Muscle of leg (tissue), 11 donors: Measurements from ENCODE around the gene CAPSL. TPM values are rescaled to one million over a fixed set of nuclear protein-coding genes. Genes with fewer than 3 reads are reported as not detected.
"Not testable (repeated sequence)": the region's sequence is repeated elsewhere in the genome, so short reads cannot be mapped to it uniquely, and the experiment has no call there.

Experiments used
- DNase-seq: peaks from one replicate; pipeline ENCODE4 v3.0.0; 2013
- H3K27ac ChIP-seq: one replicate; pipeline ENCODE4 v1.5.1; 2013; ENCODE audit warnings: mild to moderate bottlenecking, low read length, control low read depth
- H3K27me3 ChIP-seq: one replicate; pipeline ENCODE4 v1.6.1; 2013; ENCODE audit warnings: low read length; ENCODE audit not compliant: control insufficient read depth, insufficient read depth
- H3K36me3 ChIP-seq: one replicate; pipeline ENCODE4 v1.6.1; 2013; ENCODE audit warnings: low read length; ENCODE audit not compliant: control insufficient read depth, insufficient read depth
- H3K4me1 ChIP-seq: one replicate; pipeline ENCODE4 v1.6.1; 2013; ENCODE audit warnings: low read length; ENCODE audit not compliant: control insufficient read depth, insufficient read depth
- H3K4me3 ChIP-seq: one replicate; pipeline ENCODE4 v1.5.1; 2013; ENCODE audit warnings: low read length, control low read depth
- H3K9me3 ChIP-seq: replicated peaks from 2 replicates; pipeline ENCODE4 v1.6.1; 2013; ENCODE audit warnings: low read depth, low read length; ENCODE audit not compliant: control insufficient read depth
- WGBS: methylation state at CpG from one replicate; pipeline ENCODE4 v1.1.5; 2013; ENCODE audit warnings: missing lambda C conversion rate; ENCODE audit not compliant: insufficient coverage; 5-methylcytosine and 5-hydroxymethylcytosine counted together
- polyA plus RNA-seq, 8 donors: library from polyadenylated mRNA; unstranded; fragments of 120-200 nt; gene quantifications; one replicate each; pipeline versions ENCODE4 v1.2.1 to v1.2.3, GENCODE V29; 2013; ENCODE audit warnings: inconsistent platforms in 1 of 8, low replicate concordance in 1 of 8; ENCODE audit not compliant: insufficient read length in 8 of 8, insufficient read depth in 1 of 8
- total RNA-seq: library from RNA; stranded (reverse); fragments of 120-200 nt; gene quantifications from one replicate; pipeline ENCODE4 v1.2.4, GENCODE V29; 2013

The CAPSL gene
- total and polyA plus RNA-seq, 9 donors, result 0.32 TPM; not detected in 8

DNA sequence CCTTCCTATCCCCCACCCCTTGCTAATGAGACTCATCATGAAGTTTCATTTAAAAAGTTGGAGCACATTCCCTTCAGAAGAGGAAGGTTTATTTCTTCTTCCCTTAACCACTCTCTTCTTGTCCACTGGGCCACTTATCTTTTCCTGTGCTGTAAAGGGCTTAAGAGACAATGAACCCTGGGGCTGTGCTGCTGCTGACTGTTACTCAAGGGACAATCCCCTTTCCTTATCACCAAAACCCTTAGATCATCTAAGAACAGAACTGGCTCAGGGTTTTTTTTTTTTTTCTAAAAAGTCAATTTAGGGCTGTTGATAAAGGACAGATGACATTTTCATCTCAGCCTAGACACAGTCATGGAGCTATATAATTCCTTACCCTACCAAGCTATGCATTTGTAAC is 29.6 kb downstream of the CAPSL start:
- H3K4me3 ChIP-seq, result no peak overlapping the region
- H3K36me3 ChIP-seq, result no peaks in the 10 kb centered on the region
- no peaks in the 10 kb centered on the region for H3K27me3 ChIP-seq
- H3K4me1 ChIP-seq, result no peaks in the 10 kb centered on the region
- H3K9me3 ChIP-seq, result no peaks in the 10 kb centered on the region
- no peak overlapping the region for H3K27ac ChIP-seq
- no peak for DNase-seq

GRCh38 chr5:35908228-35908627 is 30.2 kb downstream of the CAPSL start:
- no peaks in the 10 kb centered on the region for H3K4me1 ChIP-seq
- H3K4me3 ChIP-seq, result no peak overlapping the region
- WGBS, result no CpG with 5 or more reads among the region's 1 CpG
- no peaks in the 10 kb centered on the region for H3K9me3 ChIP-seq
- no peaks in the 10 kb centered on the region for H3K36me3 ChIP-seq
- no peak for DNase-seq
- H3K27ac ChIP-seq, result no peak overlapping the region
- H3K27me3 ChIP-seq, result no peaks in the 10 kb centered on the region

DNA sequence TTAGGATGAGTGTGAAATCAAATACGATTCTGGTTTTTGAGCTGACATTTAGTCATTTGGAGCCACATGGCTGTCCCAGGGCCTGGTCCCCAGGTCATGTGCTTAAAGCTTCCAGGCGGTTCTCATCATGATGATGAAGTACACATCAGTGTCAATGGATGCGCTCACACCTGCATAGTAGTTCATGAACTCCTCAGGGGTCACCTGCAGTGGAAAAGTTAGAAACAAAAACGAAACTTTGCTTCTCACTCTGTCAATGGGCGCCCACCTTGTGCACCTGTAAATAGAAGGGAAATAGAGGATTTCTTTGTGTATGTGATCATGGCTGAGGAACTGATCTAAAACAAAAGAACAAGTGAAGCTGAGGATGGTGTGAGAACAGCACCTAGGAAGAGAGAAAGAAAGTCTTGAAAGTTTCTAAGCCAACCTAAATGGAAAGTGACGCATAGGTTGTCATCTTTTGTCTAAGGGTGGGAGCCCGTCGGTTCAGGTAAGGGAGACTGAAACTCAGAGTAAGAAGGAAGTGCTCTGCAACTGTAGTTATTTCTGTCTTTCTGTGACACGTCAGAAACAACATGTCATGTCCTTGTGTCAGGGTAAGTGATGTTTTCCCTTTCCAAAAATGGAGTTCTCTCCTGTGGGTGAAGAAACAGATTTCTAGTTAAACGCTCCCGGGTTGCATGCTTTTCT is 33.8 kb downstream of the CAPSL start:
- 94% methylated on average over 5 of the region's 11 CpGs for WGBS
- Histone ChIP-seq H3K36me3 (no peaks in the 10 kb centered on the region), H3K4me3 (no peak overlapping the region), H3K9me3 (no peaks in the 10 kb centered on the region), H3K4me1 (no peaks in the 10 kb centered on the region), H3K27ac (no peak overlapping the region), H3K27me3 (no peaks in the 10 kb centered on the region)
- DNase-seq, result no peak

- no peaks in the 10 kb centered on the region for H3K9me3 ChIP-seq
- no peaks in the 10 kb centered on the region for H3K36me3 ChIP-seq
- H3K4me1 ChIP-seq, result no peaks in the 10 kb centered on the region
- H3K4me3 ChIP-seq, result no peak overlapping the region
- DNase-seq, result no peak
- H3K27me3 ChIP-seq, result no peaks in the 10 kb centered on the region
- H3K27ac ChIP-seq, result no peak overlapping the region
- WGBS, result 100% methylated on average over 1 of the region's 6 CpGs
These were observed 34.7 kb downstream of the CAPSL start for GRCh38 chr5:35903631-35904203.

DNA sequence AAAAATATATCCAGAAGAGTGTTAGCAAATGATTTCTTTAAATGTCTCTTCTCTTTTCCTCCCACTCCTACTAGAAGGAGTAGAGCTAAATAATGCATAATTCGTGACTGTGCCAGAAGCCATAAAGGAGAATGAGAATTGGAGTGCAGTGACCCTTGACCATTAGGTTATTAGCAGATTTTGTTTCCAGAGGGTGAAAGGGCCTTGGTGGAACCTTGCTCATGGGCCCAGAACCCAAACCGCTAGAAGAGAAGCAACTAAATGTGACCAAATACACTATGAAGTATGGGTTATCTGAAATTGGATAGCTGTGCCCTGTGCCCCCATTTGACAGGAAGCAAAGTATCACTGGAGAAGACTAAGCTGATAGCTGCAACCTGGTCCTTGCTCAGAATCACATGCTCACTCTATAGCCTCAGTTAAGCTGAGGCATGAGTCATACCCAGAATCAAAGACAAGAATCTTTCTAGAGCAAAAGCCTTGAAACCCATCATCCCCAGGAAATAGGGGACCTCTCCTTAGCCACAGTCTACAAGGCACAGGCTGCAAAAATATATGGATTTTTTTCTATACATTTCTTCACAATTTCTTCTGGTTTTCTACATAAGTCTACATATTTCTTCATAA is 36.3 kb downstream of the CAPSL start:
- H3K36me3 ChIP-seq, result no peaks in the 10 kb centered on the region

DNA sequence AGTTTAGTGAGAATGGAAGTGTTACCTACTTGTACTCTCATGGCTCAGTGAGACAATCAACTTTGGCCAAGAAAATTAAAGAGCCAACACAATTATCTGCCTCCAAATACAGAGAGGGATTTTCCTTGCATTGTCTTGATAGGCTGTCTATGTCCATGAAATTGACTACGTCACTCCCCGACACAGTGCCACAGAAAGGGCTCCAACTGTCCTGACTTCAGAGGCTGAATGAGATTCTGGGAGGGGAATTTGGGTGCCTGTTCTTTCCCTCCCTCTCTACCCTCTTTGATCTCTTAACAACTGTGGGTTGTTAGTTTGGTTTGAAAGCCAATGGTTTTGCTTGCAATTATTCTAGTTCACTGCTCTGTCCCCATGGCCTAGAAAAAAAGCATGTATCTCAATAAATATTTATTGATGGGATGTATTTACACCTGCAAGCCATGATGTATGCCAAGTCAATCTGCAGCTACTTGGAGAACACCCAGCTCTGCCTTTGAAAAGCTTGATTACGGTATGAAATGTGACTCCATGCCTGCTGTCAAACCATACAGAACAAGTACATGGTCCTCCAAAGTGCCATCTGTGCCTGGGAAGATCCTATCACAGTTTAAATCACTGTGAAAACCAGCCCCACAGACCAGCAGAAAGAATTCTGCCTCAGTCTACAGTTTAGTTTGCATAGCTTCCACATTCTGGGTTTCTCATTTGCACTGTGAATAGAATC is 37.3 kb downstream of the CAPSL start:
- WGBS, result 60% methylated on average over 1 of the region's 3 CpGs
- no peaks in the 10 kb centered on the region for H3K9me3 ChIP-seq
- no peaks in the 10 kb centered on the region for H3K4me1 ChIP-seq
- no peak overlapping the region for H3K27ac ChIP-seq
- H3K36me3 ChIP-seq, result no peaks in the 10 kb centered on the region
- no peak for DNase-seq
- no peak overlapping the region for H3K4me3 ChIP-seq
- H3K27me3 ChIP-seq, result no peaks in the 10 kb centered on the region

More for the DNA sequence above, 36.3 kb downstream of the CAPSL start:
- Histone ChIP-seq H3K4me3 (no peak overlapping the region), H3K27me3 (no peaks in the 10 kb centered on the region), H3K4me1 (no peaks in the 10 kb centered on the region), H3K9me3 (no peaks in the 10 kb centered on the region), H3K27ac (no peak overlapping the region)
- DNase-seq, result no peak
- no CpG with 5 or more reads among the region's 2 CpGs for WGBS

DNA sequence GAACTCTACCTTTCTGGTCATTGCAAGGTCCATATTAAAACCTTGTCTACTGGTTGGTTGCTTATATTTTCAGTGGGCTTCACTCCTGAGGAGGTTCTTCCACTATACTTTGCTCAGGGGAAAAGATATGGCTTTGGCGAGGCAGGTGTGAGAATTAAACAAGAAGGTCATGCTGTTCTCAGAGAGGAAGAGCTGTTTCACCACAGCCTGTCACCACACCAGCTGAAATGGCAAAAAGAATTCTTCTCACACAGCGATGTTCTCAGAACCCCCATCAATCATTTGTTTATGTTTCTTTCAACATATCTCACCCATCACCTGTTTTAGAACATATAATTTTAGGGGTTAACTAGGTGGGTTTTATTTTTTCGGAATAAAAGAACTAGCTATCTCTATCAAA is 38.6 kb downstream of the CAPSL start:
- H3K36me3 ChIP-seq, result no peaks in the 10 kb centered on the region
- H3K27ac ChIP-seq, result no peak overlapping the region
- no peaks in the 10 kb centered on the region for H3K27me3 ChIP-seq
- DNase-seq, result no peak
- no CpG with 5 or more reads among the region's 3 CpGs for WGBS
- no peaks in the 10 kb centered on the region for H3K4me1 ChIP-seq
- no peak overlapping the region for H3K4me3 ChIP-seq
- H3K9me3 ChIP-seq, result no peaks in the 10 kb centered on the region

DNA sequence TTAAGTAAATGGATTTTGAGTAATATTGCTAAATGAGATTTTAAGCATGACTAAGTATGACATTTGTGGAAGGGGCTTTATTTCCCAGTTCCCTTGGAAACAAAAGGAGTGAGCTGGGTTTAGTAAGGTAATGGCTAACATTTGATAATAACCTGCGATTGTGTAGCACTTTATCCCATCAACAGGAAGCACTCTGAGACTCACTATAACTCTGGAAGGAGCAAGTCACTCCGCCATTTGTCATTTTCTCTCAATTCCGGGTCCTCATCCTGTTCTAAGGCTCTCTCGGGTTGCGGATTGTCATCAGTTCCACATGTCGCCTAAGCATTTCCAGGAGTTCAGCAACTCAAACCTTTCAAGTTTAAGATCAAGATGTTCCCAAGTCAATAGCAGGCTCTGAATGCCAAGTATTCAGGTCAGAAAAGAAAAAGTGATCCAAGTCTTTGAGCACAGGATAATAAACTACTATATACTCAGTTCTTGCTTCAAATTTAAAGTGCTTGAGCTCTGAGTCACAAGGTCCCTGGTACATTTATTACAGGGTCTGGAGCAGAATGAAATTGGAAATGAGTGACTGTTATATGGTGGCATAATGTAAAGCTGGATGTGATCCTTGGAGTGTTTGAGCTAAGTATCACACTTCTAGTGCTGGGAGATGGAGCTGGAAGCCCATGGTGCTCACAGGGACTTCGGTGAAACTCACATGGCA is 39.3 kb downstream of the CAPSL start:
- no peaks in the 10 kb centered on the region for H3K9me3 ChIP-seq
- 25% methylated on average over 5 of the region's 7 CpGs for WGBS
- no peak overlapping the region for H3K27ac ChIP-seq
- H3K4me1 ChIP-seq, result no peaks in the 10 kb centered on the region
- H3K4me3 ChIP-seq, result no peak overlapping the region
- no peaks in the 10 kb centered on the region for H3K27me3 ChIP-seq
- H3K36me3 ChIP-seq, result no peaks in the 10 kb centered on the region
- no peak for DNase-seq

DNA sequence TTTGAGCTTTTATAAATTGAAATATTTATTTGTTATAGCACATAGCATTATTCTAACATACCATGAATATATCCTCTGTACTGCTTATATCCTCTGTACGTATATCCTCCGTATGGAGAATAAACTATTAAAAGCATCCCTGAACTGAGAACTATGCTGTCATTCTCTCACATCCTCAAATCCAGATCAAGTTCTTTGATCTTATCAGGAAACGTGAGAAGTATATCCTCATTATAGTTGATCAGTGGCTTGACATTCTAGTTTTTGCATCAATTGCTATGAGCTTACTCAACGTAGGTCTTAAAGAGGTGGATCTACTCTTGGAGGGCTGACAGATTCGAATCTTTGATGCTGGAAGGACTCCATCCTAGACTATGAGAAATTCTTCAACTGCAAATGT is 44.3 kb downstream of the CAPSL start:
- no peaks in the 10 kb centered on the region for H3K27me3 ChIP-seq
- WGBS, result no CpG with 5 or more reads among the region's 5 CpGs
- H3K27ac ChIP-seq, result no peak overlapping the region
- H3K9me3 ChIP-seq, result no peaks in the 10 kb centered on the region
- DNase-seq, result no peak
- no peaks in the 10 kb centered on the region for H3K36me3 ChIP-seq
- no peaks in the 10 kb centered on the region for H3K4me1 ChIP-seq
- no peak overlapping the region for H3K4me3 ChIP-seq

DNA sequence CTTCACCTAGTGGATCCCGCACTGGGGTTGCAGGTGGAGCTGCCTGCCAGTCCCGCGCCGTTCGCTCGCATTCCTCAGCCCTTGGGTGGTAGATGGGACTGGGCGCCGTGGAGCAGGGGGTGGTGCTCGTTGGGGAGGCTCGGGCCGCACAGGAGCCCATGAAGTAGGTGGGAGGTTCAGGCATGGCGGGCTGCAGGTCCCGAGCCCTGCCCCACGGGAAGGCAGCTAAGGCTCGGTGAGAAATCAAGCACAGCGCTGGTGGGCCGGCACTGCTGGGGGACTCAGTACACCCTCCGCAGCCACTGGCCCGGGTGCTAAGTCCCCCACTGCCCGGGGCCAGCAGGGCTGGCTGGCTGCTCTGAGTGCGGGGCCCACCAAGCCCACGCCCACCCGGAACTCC is 45.6 kb downstream of the CAPSL start:
- DNase-seq, H3K4me1 ChIP-seq, H3K36me3 ChIP-seq, H3K9me3 ChIP-seq, H3K4me3 ChIP-seq, H3K27ac ChIP-seq, H3K27me3 ChIP-seq: not testable (repeated sequence)
- WGBS, result 92% methylated on average over 12 of the region's 23 CpGs
